Endothelial cell of umbilical vein (primary cell): ENCODE data around the gene AXDND1. TPM values are rescaled to one million over a fixed set of nuclear protein-coding genes. Genes with fewer than 3 reads are reported as not detected.
"Not testable (repeated sequence)": the region's sequence is repeated elsewhere in the genome, so short reads cannot be mapped to it uniquely, and the experiment has no call there.

Experiments used
- BruUV-seq: library from RNA; stranded (reverse); fragments of 400-500 nt; replicated peaks from 2 replicates; lab custom pipeline; 2021; lab: Mats Ljungman, UMichigan
- CTCF ChIA-PET: fragments of 300-600, 350-600 bp; sonication (Branson Sonifier 250); formaldehyde crosslinking; loops from one replicate; lab custom pipeline; 2021; ENCODE audit warnings: antibody characterized with exemption, inconsistent platforms; lab: Charles Lee
- POLR2A ChIA-PET: fragments of 300-600, 350-600 bp; sonication (Branson Sonifier 250); formaldehyde crosslinking; loops from one replicate; lab custom pipeline; 2021; ENCODE audit warnings: antibody characterized with exemption, inconsistent platforms; lab: Charles Lee
- DNase-seq: peaks from one replicate; pipeline ENCODE4 v3.0.0-alpha.2; 2011; ENCODE audit warnings: low read depth, low spot score
- FAIRE-seq: peaks from 2 replicates; lab custom pipeline; 2011; peaks lifted over from hg19 to GRCh38; lab: Jason Lieb, UNC
- H2AFZ ChIP-seq: 2 replicates; pipeline ENCODE4 v1.6.0; 2012; ENCODE audit warnings: low read depth, low read length, control low read depth, inconsistent platforms
- H3K27ac ChIP-seq: 2 replicates; pipeline ENCODE4 v1.5.1; 2011; ENCODE audit warnings: low read depth, mild to moderate bottlenecking, control low read depth, low read length, moderate library complexity; ENCODE audit not compliant: insufficient read depth
- H3K27me3 ChIP-seq, 2 experiments: 2 replicates each; pipeline versions ENCODE4 v1.6.0 to v1.6.1; 2011; ENCODE audit warnings: low read length in 2 of 2, mixed read lengths in 1 of 2; ENCODE audit not compliant: control insufficient read depth in 2 of 2, insufficient read depth in 2 of 2
- H3K36me3 ChIP-seq, 2 experiments: 2 replicates in 1 of 2; 3 replicates in 1 of 2; pipeline ENCODE4 v1.5.1; 2011; ENCODE audit warnings: low read length in 2 of 2, mild to moderate bottlenecking in 1 of 2, moderate library complexity in 1 of 2; ENCODE audit not compliant: control insufficient read depth in 2 of 2, insufficient read depth in 2 of 2; ENCODE audit errors: extremely low read depth in 1 of 2
- H3K4me1 ChIP-seq: 3 replicates; pipeline ENCODE4 v1.5.1; 2011; ENCODE audit warnings: mild to moderate bottlenecking, low read length; ENCODE audit not compliant: control insufficient read depth, insufficient read depth; ENCODE audit errors: extremely low read depth
- H3K4me2 ChIP-seq: 2 replicates; pipeline ENCODE4 v1.6.1; 2011; ENCODE audit warnings: low read length, control low read depth, mixed read lengths; ENCODE audit not compliant: insufficient read depth
- H3K4me3 ChIP-seq, 3 experiments: fragments of 200-600 bp in 1 of 3; sonication (generic), shearing (Covaris generic) in 1 of 3; replicated peaks in 1 of 3; 2 replicates each; pipeline ENCODE4 v1.5.1; 2011 to 2016; ENCODE audit warnings: control low read depth in 3 of 3, low read length in 3 of 3, mild to moderate bottlenecking in 2 of 3, inconsistent platforms in 1 of 3, low read depth in 1 of 3, moderate library complexity in 1 of 3; ENCODE audit not compliant: insufficient read depth in 1 of 3
- H3K79me2 ChIP-seq: 2 replicates; pipeline ENCODE4 v1.6.0; 2012; ENCODE audit warnings: low read length, inconsistent platforms; ENCODE audit not compliant: control insufficient read depth, insufficient read depth
- H3K9ac ChIP-seq: replicated peaks from 2 replicates; pipeline ENCODE3; 2011; ENCODE audit warnings: low read length, control low read depth; ENCODE audit not compliant: insufficient read depth; ENCODE audit errors: extremely low read depth
- H3K9me1 ChIP-seq: replicated peaks from 3 replicates; pipeline ENCODE4 v1.6.0; 2011; ENCODE audit warnings: mild to moderate bottlenecking, low read length; ENCODE audit not compliant: control insufficient read depth, insufficient read depth; ENCODE audit errors: extremely low read depth
- H3K9me3 ChIP-seq: replicated peaks from 2 replicates; pipeline ENCODE4 v1.5.1; 2012; ENCODE audit warnings: low read length, inconsistent platforms; ENCODE audit not compliant: control insufficient read depth, insufficient read depth
- H4K20me1 ChIP-seq: replicated peaks from 2 replicates; pipeline ENCODE3; 2011; ENCODE audit warnings: mild to moderate bottlenecking, low read length; ENCODE audit not compliant: control insufficient read depth, insufficient read depth; ENCODE audit errors: extremely low read depth
- EZH2 ChIP-seq: IDR thresholded peaks from 2 replicates; pipeline ENCODE4 v1.6.1; 2012; ENCODE audit warnings: borderline replicate concordance, low read depth, mild to moderate bottlenecking, moderate library complexity, low read length, inconsistent platforms; ENCODE audit not compliant: severe bottlenecking
- FOS ChIP-seq: IDR thresholded peaks from 2 replicates; pipeline ENCODE4 v1.6.1; 2011; ENCODE audit warnings: mild to moderate bottlenecking, low read length, moderate library complexity, borderline replicate concordance; ENCODE audit not compliant: insufficient read depth
- GATA2 ChIP-seq: IDR thresholded peaks from 2 replicates; pipeline ENCODE4 v1.7.0; 2011; ENCODE audit warnings: low read depth, mild to moderate bottlenecking, moderate library complexity, mixed read lengths, low read length; ENCODE audit not compliant: insufficient read length, insufficient read depth
- JUN ChIP-seq: IDR thresholded peaks from 2 replicates; pipeline ENCODE4 v1.6.1; 2011; ENCODE audit warnings: borderline replicate concordance, low read depth; ENCODE audit not compliant: insufficient read length, insufficient read depth
- MYC ChIP-seq: IDR thresholded peaks from one replicate; pipeline ENCODE4 v1.6.1; 2011; ENCODE audit warnings: mild to moderate bottlenecking, low read depth, low read length
- POLR2A ChIP-seq: IDR thresholded peaks from 2 replicates; pipeline ENCODE4 v1.6.1; 2012; ENCODE audit warnings: low read depth, mild to moderate bottlenecking, control low read depth, low read length
- POLR2AphosphoS5 ChIP-seq: IDR thresholded peaks from 2 replicates; pipeline ENCODE4 v1.6.1; 2012; ENCODE audit warnings: low read depth, mild to moderate bottlenecking, control low read depth, low read length, moderate library complexity; ENCODE audit not compliant: insufficient read depth
- dilution Hi-C: fragments of 300-500 bp; cut with MboI; formaldehyde crosslinking; loops from one replicate; pipeline ENCODE4 v1.15.0; 2019; ENCODE audit warnings: low sequenced_read_pairs; ENCODE audit not compliant: extremely low pct_ligation_motif_present
- intact Hi-C: fragments of 100-400 bp; cut with micrococcal nuclease; formaldehyde crosslinking; loops from one replicate; pipeline ENCODE4 v1.10.0; 2022
- polyA plus RNA-seq, 4 experiments: library from polyadenylated mRNA; depleted of rRNA in 3 of 4; stranded (reverse) in 3 of 4; unstranded in 1 of 4; fragments of >200 nt; gene quantifications; 2 replicates each; pipeline versions ENCODE4 v1.2.1 to v1.2.3, GENCODE V29; 2011 to 2012; ENCODE audit warnings: missing spikeins in 1 of 4
- total RNA-seq: library from RNA; stranded (reverse); gene quantifications from 2 replicates; pipeline ENCODE4 v1.2.3, GENCODE V29; 2021
- TF ChIP-seq, protein P1 (sequence below): IDR thresholded peaks from 2 replicates; pipeline ENCODE4 v1.6.1; 2011; ENCODE audit not compliant: insufficient read depth, insufficient read length
- TF ChIP-seq, protein P2 (sequence below), 2 donors: IDR thresholded peaks; 1 replicate in 1 of 2; 2 replicates in 1 of 2; pipeline ENCODE4 v1.5.1; 2011; ENCODE audit warnings: low read length in 2 of 2, mild to moderate bottlenecking in 2 of 2, moderate library complexity in 2 of 2, control low read depth in 1 of 2, inconsistent platforms in 1 of 2, low read depth in 1 of 2; ENCODE audit not compliant: insufficient read depth in 1 of 2; ENCODE audit errors: extremely low read depth in 1 of 2

AXDND1 gene
- total and polyA plus RNA-seq, 2 donors (not counting 3 experiments of a cell fraction or from before 2014, with no cell fraction given): 0.17 TPM; not detected in 1

DNA sequence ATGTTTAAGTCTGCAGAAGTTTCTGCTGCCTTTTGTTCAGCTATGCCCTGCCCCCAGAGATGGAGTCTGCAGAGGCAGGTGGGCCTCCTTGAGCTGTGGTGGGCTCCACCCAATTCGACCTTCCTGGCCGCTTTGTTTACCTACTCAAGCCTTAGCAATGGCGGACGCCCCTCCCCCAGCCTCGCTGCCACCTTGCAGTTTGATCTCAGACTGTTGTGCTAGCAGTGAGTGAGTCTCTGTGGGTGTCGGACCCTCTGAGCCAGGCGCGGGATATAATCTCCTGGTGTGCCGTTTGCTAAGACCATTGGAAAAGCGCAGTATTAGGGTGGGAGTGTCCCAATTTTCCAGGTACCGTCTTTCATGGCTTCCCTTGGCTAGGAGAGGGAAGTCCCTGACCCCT is 99.9 kb downstream of the AXDND1 start:
- dilution Hi-C loops, BruUV-seq: not testable (repeated sequence)

GRCh38 chr1:179474713-179475112 is 108.9 kb downstream of the AXDND1 start:
- POLR2A ChIA-PET: no interaction called here
- H3K4me2 ChIP-seq: no peak overlapping the region
- CTCF ChIA-PET: no interaction called here
- no peak overlapping the region for H3K9ac ChIP-seq
- FAIRE-seq (no peak), DNase-seq (no peak)
- H3K9me3 ChIP-seq: no peaks in the 10 kb centered on the region
- H3K27me3 ChIP-seq: no peaks in the 10 kb centered on the region
- H3K4me1 ChIP-seq: no peaks in the 10 kb centered on the region
- no peaks in the 10 kb centered on the region for H4K20me1 ChIP-seq
- TF ChIP-seq POLR2A (no peak), MYC (no peak), GATA2 (no peak), JUN (no peak), POLR2AphosphoS5 (no peak), EZH2 (no peak), FOS (no peak)
- TF ChIP-seq, protein P1, sequence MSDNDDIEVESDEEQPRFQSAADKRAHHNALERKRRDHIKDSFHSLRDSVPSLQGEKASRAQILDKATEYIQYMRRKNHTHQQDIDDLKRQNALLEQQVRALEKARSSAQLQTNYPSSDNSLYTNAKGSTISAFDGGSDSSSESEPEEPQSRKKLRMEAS: no peak
- TF ChIP-seq, protein P2, sequence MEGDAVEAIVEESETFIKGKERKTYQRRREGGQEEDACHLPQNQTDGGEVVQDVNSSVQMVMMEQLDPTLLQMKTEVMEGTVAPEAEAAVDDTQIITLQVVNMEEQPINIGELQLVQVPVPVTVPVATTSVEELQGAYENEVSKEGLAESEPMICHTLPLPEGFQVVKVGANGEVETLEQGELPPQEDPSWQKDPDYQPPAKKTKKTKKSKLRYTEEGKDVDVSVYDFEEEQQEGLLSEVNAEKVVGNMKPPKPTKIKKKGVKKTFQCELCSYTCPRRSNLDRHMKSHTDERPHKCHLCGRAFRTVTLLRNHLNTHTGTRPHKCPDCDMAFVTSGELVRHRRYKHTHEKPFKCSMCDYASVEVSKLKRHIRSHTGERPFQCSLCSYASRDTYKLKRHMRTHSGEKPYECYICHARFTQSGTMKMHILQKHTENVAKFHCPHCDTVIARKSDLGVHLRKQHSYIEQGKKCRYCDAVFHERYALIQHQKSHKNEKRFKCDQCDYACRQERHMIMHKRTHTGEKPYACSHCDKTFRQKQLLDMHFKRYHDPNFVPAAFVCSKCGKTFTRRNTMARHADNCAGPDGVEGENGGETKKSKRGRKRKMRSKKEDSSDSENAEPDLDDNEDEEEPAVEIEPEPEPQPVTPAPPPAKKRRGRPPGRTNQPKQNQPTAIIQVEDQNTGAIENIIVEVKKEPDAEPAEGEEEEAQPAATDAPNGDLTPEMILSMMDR (IDR thresholded peaks at IDR 0.05; ENCODE audit: extremely low read depth in 1 of 2, insufficient read depth in 1 of 2, low read depth in 1 of 2, low read length in 2 of 2): no peak
- BruUV-seq: no TSS peak
- H3K4me3 ChIP-seq: no peak overlapping the region
- no peak overlapping the region for H2AFZ ChIP-seq
- intact Hi-C loops (no loop called here), dilution Hi-C loops (no loop called here)
- no peaks in the 10 kb centered on the region for H3K79me2 ChIP-seq
- no peak overlapping the region for H3K27ac ChIP-seq
- no peaks in the 10 kb centered on the region for H3K9me1 ChIP-seq
- H3K36me3 ChIP-seq: no peaks in the 10 kb centered on the region

More for the DNA sequence above, 99.9 kb downstream of the AXDND1 start:
- CTCF ChIA-PET, H2AFZ ChIP-seq, H4K20me1 ChIP-seq, FAIRE-seq, H3K4me3 ChIP-seq, H3K9me3 ChIP-seq, H3K27me3 ChIP-seq, DNase-seq, POLR2A ChIA-PET, H3K4me2 ChIP-seq, H3K9ac ChIP-seq, H3K9me1 ChIP-seq, intact Hi-C loops, H3K4me1 ChIP-seq, H3K36me3 ChIP-seq, H3K79me2 ChIP-seq, H3K27ac ChIP-seq: not testable (repeated sequence)
